ENCODE measurements around the gene ZC3H18. TPM values are rescaled to one million over a fixed set of nuclear protein-coding genes. Genes with fewer than 3 reads are reported as not detected.

Gene ZC3H18
- polyA plus RNA-seq (2013, experiment 1 of 2): 44.2 TPM
- 44.8 TPM for polyA plus RNA-seq (2013, experiment 2 of 2)

DNA sequence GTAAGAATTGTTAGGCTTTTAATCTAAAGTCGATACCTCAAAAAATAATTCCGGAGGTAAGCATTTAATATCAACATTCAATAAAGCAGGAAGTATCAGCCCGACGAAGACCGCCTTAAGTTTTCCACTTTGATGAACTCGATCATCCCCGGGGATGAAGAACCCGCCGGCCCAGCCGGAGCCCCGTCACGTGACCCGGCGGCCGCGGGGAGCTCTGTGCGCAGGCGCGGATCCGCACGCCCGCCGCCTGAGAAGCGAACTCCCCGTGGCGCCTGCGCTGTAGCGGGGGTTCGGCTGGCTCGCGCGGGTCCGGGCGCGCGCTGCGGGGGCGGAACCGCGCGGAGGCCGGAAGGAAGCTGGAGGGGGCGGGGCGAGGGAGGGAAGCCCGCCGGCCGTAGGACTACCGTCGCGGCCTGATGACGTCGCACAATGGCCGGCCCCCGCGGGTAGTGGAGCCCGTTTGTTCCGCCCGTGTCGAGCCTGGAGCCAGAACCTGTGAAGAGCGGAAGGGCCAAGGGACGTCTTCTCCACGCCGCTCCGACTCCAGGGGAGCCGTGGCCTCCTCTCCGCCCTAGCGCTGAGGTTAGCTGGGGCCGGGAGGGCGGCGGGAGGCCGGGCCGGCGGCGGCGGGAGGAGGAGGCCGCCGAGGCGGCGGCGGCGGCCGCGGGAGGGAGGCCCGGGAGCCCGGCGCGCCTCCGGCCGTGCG is at the start of gene ZC3H18:
ZC3H18 (plus strand) TSS at position 419 of the 706 bp plus-strand sequence. CDS start 6,721 bp downstream, outside the sequence.
- Histone ChIP-seq H4K5ac (ENCODE audit: low read length) (no peak within 1 kb of the TSS), H2BK120ac (ENCODE audit: low read depth, low read length) (no peak within 1 kb of the TSS), H3K23ac (ENCODE audit: low read length) (peak within 1 kb of the TSS; percentile 86), H2BK5ac (ENCODE audit: low read length) (no peak within 1 kb of the TSS), H3K4ac (ENCODE audit: low read depth, low read length) (peak within 1 kb of the TSS; percentile 65), H4K8ac (ENCODE audit: low read depth, low read length) (no peak within 1 kb of the TSS), H3K18ac (ENCODE audit: low read length) (peak within 1 kb of the TSS; percentile 33), H3K4me3 (ENCODE audit: low read length) (peak within 1 kb of the TSS; percentile 95), H3K79me1 (ENCODE audit: low read length) (peaks cover 11% of the 10 kb centered on the region), H3K36me3 (ENCODE audit: control insufficient read depth, insufficient read depth, low read length) (no peaks in the 10 kb centered on the region), H3K56ac (ENCODE audit: low read length) (peak within 1 kb of the TSS; percentile 100), H3K4me1 (ENCODE audit: control insufficient read depth, low read depth, low read length) (peaks cover 6% of the 10 kb centered on the region), H2BK15ac (replicated peaks; ENCODE audit: low read depth) (no peak within 1 kb of the TSS), H3K27ac (ENCODE audit: low read depth, low read length) (peak within 1 kb of the TSS; percentile 13), H3K79me2 (ENCODE audit: control insufficient read depth, insufficient read depth, low read length) (peaks cover 26% of the 10 kb centered on the region), H3K27me3 (ENCODE audit: insufficient read depth, low read length, poor library complexity) (no peaks in the 10 kb centered on the region), H3K4me2 (ENCODE audit: low read length) (peak within 1 kb of the TSS; percentile 69), H2AK5ac (ENCODE audit: low read length) (no peak within 1 kb of the TSS), H3K9ac (ENCODE audit: low read length) (peak within 1 kb of the TSS; percentile 98)
- no CpG with 5 or more reads among the region's 90 CpGs for WGBS (ENCODE audit: extremely low coverage, insufficient coverage, low lambda C conversion rate)
- peak; percentile 97 for DNase-seq

DNA sequence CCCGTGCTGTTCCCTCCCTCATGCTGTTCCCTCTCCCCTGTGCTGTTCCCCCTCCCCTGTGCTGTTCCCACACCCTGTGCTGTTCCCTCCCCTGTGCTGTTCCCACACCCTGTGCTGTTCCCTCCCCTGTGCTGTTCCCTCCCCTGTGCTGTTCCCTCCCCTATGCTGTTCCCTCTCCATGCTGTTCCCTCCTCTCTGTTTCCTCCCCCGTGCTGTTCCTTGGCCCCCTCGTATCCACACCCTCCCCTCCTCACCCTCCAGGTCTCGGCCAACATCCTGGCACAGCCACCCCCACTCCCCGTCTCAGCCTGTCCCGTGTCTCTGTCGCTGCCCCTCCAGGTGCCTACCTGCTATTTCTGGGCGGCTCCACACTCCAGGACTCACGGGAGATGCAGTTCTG is 48.5 kb upstream of the ZC3H18 start:
- Histone ChIP-seq H3K27me3 (ENCODE audit: insufficient read depth, low read length, poor library complexity) (no peaks in the 10 kb centered on the region), H3K4ac (ENCODE audit: low read depth, low read length) (no peak overlapping the region), H3K36me3 (ENCODE audit: control insufficient read depth, insufficient read depth, low read length) (no peaks in the 10 kb centered on the region), H3K9ac (ENCODE audit: low read length) (no peak overlapping the region), H3K79me2 (ENCODE audit: control insufficient read depth, insufficient read depth, low read length) (no peaks in the 10 kb centered on the region), H3K27ac (ENCODE audit: low read depth, low read length) (no peak overlapping the region), H3K56ac (ENCODE audit: low read length) (no peak overlapping the region), H2BK5ac (ENCODE audit: low read length) (no peak overlapping the region), H3K4me2 (ENCODE audit: low read length) (no peak overlapping the region), H4K8ac (ENCODE audit: low read depth, low read length) (no peak overlapping the region), H3K4me1 (ENCODE audit: control insufficient read depth, low read depth, low read length) (no peaks in the 10 kb centered on the region), H2BK120ac (ENCODE audit: low read depth, low read length) (no peak overlapping the region), H3K18ac (ENCODE audit: low read length) (no peak overlapping the region), H3K4me3 (ENCODE audit: low read length) (no peak overlapping the region), H2BK15ac (replicated peaks; ENCODE audit: low read depth) (no peak overlapping the region), H3K23ac (ENCODE audit: low read length) (no peak overlapping the region), H4K5ac (ENCODE audit: low read length) (no peak overlapping the region), H3K79me1 (ENCODE audit: low read length) (no peaks in the 10 kb centered on the region), H2AK5ac (ENCODE audit: low read length) (no peak overlapping the region)
- DNase-seq: no peak
- WGBS (ENCODE audit: extremely low coverage, insufficient coverage, low lambda C conversion rate): no CpG with 5 or more reads among the region's 9 CpGs

DNA sequence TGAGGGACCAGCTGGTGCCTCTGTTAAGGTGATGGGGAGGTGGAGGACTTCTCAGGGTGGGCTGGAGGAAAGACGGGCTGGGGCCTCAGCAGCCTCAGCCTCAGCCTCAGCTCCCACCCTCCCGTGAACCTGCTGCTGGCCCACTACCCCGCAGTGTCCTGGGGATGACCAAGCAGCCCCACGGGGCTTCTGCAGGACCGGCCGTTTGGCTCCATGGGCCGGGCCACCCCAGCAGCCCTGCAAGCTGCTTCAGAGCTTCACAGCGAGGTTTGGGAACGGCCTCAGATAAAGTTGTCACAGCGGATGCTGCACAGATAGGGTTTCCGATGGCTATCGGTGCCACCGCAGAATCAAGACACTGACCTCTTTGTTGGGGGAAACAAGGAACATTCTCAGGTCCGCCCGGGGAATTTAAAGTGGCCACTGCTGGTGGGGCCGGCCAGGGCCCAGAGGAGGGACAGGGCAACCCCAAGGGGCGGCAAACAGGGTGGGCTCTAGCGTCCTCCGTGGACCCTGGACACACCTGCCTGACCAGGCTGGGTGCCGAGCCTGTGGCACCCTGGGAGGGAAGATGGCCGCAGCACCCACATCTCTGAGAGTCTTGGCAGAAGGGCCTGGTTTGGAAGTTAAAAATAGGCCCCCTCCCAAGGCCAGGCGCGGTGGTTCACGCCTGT is 47.8 kb upstream of the ZC3H18 start:
- Histone ChIP-seq H3K27ac (ENCODE audit: low read depth, low read length) (no peak overlapping the region), H3K4me2 (ENCODE audit: low read length) (no peak overlapping the region), H3K23ac (ENCODE audit: low read length) (no peak overlapping the region), H3K4ac (ENCODE audit: low read depth, low read length) (no peak overlapping the region), H2AK5ac (ENCODE audit: low read length) (no peak overlapping the region), H3K4me3 (ENCODE audit: low read length) (no peak overlapping the region), H3K9ac (ENCODE audit: low read length) (no peak overlapping the region), H2BK15ac (replicated peaks; ENCODE audit: low read depth) (no peak overlapping the region), H3K27me3 (ENCODE audit: insufficient read depth, low read length, poor library complexity) (no peaks in the 10 kb centered on the region), H3K4me1 (ENCODE audit: control insufficient read depth, low read depth, low read length) (no peaks in the 10 kb centered on the region), H2BK5ac (ENCODE audit: low read length) (no peak overlapping the region), H3K79me2 (ENCODE audit: control insufficient read depth, insufficient read depth, low read length) (no peaks in the 10 kb centered on the region), H3K36me3 (ENCODE audit: control insufficient read depth, insufficient read depth, low read length) (no peaks in the 10 kb centered on the region), H3K18ac (ENCODE audit: low read length) (no peak overlapping the region), H2BK120ac (ENCODE audit: low read depth, low read length) (no peak overlapping the region), H4K5ac (ENCODE audit: low read length) (no peak overlapping the region), H4K8ac (ENCODE audit: low read depth, low read length) (no peak overlapping the region), H3K56ac (ENCODE audit: low read length) (no peak overlapping the region), H3K79me1 (ENCODE audit: low read length) (no peaks in the 10 kb centered on the region)
- DNase-seq: no peak
- WGBS (ENCODE audit: extremely low coverage, insufficient coverage, low lambda C conversion rate): no CpG with 5 or more reads among the region's 24 CpGs

DNA sequence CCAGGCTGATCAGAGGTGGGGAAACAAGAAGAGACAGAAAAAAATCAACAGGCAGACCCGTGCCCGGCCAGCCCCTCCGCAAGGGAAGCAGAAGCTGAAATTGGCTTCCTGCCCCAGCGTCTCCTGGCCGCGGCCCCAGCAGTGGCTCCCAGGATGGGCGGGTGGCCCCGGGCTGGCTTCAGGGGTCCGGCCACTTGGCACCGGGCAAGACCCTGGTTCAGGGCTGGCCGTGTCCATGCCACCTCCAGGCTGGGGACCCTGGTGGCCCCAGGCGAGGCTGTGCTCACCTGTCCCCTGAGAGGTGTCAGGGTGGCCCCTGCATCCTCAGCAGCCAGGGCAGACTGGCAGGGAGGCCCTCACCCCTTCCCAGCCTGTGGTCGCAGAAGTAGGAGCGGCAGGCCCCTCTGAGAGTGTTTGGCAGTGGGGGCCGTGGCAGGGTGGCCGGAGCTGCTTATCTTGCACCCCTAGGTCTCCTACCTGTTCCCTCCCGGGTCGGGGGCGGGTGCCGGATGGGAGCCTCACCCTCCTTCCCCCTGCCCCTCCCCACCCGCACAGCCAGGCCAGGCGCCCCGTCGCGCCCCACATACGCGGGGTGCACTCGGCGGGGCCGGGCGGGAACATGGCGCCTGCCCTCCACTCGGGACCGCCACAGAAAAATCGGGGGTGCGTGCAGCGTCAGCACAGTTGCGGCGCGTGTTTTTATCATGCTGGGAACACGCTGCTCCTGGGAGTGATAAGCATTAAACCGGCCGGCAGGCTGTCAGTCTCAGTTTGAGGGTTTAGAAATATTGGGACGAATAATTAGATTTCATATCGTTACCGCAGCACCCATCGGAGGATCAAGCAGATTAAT is 46.7 kb upstream of the ZC3H18 start:
- H2BK5ac ChIP-seq (ENCODE audit: low read length): no peak overlapping the region
- H3K36me3 ChIP-seq (ENCODE audit: control insufficient read depth, insufficient read depth, low read length): no peaks in the 10 kb centered on the region
- H3K27me3 ChIP-seq (ENCODE audit: insufficient read depth, low read length, poor library complexity): no peaks in the 10 kb centered on the region
- no CpG with 5 or more reads among the region's 47 CpGs for WGBS (ENCODE audit: extremely low coverage, insufficient coverage, low lambda C conversion rate)
- H2AK5ac ChIP-seq (ENCODE audit: low read length): no peak overlapping the region
- no peaks in the 10 kb centered on the region for H3K79me2 ChIP-seq (ENCODE audit: control insufficient read depth, insufficient read depth, low read length)
- no peak overlapping the region for H3K18ac ChIP-seq (ENCODE audit: low read length)
- H4K5ac ChIP-seq (ENCODE audit: low read length): no peak overlapping the region
- no peak overlapping the region for H3K4ac ChIP-seq (ENCODE audit: low read depth, low read length)
- no peak for DNase-seq
- H3K27ac ChIP-seq (ENCODE audit: low read depth, low read length): no peak overlapping the region
- H3K9ac ChIP-seq (ENCODE audit: low read length): no peak overlapping the region
- no peaks in the 10 kb centered on the region for H3K4me1 ChIP-seq (ENCODE audit: control insufficient read depth, low read depth, low read length)
- H2BK120ac ChIP-seq (ENCODE audit: low read depth, low read length): no peak overlapping the region
- no peak overlapping the region for H4K8ac ChIP-seq (ENCODE audit: low read depth, low read length)
- no peak overlapping the region for H3K23ac ChIP-seq (ENCODE audit: low read length)
- H3K56ac ChIP-seq (ENCODE audit: low read length): no peak overlapping the region
- H3K4me3 ChIP-seq (ENCODE audit: low read length): no peak overlapping the region
- H2BK15ac ChIP-seq (replicated peaks; ENCODE audit: low read depth): no peak overlapping the region
- H3K79me1 ChIP-seq (ENCODE audit: low read length): no peaks in the 10 kb centered on the region
- H3K4me2 ChIP-seq (ENCODE audit: low read length): no peak overlapping the region

DNA sequence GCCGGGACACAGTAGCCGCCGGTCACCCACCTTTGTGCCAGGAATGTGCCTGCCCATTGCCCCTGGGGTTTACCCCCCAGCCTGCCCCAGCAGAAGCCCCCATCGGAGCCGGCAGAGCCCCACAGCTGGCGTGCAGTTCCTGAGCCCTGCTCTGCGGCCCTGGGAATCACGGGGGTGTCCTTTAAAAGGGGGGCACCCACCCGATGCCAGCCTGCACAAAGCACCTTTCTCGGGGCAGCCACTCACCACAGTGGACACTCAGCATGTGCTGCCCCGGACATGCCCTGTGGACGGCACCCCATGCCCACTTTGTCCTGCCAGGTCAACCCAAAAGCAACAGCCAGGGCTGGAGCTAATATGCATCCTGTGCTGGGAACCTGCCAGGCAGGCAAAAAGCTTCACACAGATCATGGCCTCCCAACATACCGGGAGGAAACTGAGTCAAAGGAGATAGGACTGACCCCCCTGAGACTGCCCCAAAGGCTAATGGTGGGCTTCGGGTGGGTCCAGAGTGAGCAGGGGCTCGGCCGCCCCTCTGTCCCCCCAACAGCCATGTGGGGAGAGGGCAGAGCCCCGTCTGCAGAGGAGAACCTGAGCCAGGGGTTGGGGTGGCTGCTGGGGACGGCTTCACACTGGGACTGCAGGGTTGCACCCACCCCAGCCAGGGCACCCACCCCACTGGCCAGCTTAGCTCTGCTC is 45.8 kb upstream of the ZC3H18 start:
- no peak overlapping the region for H2BK15ac ChIP-seq (replicated peaks; ENCODE audit: low read depth)
- H2BK120ac ChIP-seq (ENCODE audit: low read depth, low read length): no peak overlapping the region
- no peak overlapping the region for H3K23ac ChIP-seq (ENCODE audit: low read length)
- H4K5ac ChIP-seq (ENCODE audit: low read length): no peak overlapping the region
- no peak overlapping the region for H3K18ac ChIP-seq (ENCODE audit: low read length)
- no peak for DNase-seq
- no peak overlapping the region for H3K4me3 ChIP-seq (ENCODE audit: low read length)
- H3K4me2 ChIP-seq (ENCODE audit: low read length): no peak overlapping the region
- H4K8ac ChIP-seq (ENCODE audit: low read depth, low read length): no peak overlapping the region
- no peak overlapping the region for H2BK5ac ChIP-seq (ENCODE audit: low read length)
- H3K27ac ChIP-seq (ENCODE audit: low read depth, low read length): no peak overlapping the region
- H3K56ac ChIP-seq (ENCODE audit: low read length): no peak overlapping the region
- H3K79me1 ChIP-seq (ENCODE audit: low read length): no peaks in the 10 kb centered on the region
- no peak overlapping the region for H2AK5ac ChIP-seq (ENCODE audit: low read length)
- H3K27me3 ChIP-seq (ENCODE audit: insufficient read depth, low read length, poor library complexity): no peaks in the 10 kb centered on the region
- H3K79me2 ChIP-seq (ENCODE audit: control insufficient read depth, insufficient read depth, low read length): no peaks in the 10 kb centered on the region
- H3K9ac ChIP-seq (ENCODE audit: low read length): no peak overlapping the region
- no peaks in the 10 kb centered on the region for H3K4me1 ChIP-seq (ENCODE audit: control insufficient read depth, low read depth, low read length)
- no peak overlapping the region for H3K4ac ChIP-seq (ENCODE audit: low read depth, low read length)
- no peaks in the 10 kb centered on the region for H3K36me3 ChIP-seq (ENCODE audit: control insufficient read depth, insufficient read depth, low read length)
- no CpG with 5 or more reads among the region's 18 CpGs for WGBS (ENCODE audit: extremely low coverage, insufficient coverage, low lambda C conversion rate)
